NCI-H748 (cell line): ENCODE measurements around the gene P2RX6.

Experiments
- DNase-seq: peaks from one replicate; lab custom pipeline; 2025; ENCODE audit not compliant: unreplicated experiment; lab: John Stamatoyannopoulos, UW

Gene P2RX6

DNA sequence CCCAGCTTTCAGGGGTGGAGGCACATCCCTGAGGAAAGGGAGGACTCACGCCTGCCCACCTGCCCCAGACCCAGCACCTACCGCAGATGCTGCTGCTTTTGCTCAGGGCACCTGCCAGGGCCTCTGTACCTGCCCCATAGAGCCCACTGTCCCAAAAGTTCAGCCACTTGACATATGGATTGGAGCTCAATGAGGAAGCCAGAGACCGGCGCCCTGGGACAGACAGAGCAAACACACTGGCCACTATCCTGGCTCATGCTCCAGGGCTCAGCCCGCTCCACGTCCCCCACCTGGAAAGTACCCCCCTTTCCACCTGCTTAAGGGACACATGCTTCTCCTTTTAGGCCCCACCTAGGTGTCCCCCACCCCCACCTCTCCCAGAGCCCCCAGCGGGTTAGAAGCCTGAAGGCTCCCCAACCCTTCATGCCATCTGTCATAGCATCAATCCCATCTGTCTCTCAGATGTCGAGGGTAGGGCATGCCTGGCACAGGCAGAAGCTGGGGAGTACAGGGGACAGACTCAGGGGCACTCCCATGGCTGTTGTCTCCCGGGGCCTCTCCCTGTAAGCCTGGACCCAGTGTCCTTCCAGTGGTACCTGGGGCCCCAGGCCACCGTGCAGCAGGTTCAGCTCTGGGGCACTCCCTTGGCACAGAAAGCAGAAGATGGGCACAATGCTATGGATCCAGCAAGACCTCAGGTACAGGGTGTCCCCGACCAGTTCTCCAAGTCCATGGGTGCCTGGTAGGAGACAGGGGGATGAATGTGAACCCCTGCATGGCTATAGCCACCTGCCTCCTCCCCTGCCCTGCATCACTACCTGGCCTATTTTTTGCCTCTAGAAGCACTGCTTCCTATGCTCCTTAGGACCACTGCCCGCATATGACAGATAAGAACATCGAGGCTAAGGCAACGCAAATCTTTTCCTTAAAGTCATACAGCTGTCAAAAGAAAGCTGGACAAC is 2.2 kb upstream of the P2RX6 start:
- no peak for DNase-seq

DNA sequence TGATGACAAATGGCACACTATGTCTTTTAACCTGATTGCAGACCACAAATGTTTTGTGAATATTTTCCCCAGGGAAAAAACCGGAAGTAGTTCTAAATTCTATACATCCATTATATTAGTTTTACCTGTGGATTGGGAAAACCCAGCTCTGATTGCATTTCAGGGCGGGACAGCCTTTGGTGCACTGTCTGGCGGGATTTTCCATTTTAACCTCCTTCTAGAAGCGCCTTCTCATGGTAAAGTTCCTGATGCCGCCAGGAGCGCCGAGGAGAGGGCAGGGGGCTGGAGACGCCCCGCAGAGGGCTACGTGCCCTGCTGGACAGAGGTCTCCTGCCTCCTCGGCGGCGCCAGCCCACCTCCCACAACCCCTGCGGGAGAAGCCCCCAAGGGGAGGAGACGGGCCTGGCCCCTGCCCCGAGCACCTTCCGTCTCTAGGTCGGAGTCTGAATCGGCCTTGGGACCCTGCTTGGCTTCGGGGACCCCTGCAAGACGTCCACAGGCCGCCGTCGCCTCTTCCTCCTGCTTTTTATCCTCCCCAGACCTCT is 1.2 kb upstream of the P2RX6 start:
- DNase-seq = peak; percentile 43

DNA sequence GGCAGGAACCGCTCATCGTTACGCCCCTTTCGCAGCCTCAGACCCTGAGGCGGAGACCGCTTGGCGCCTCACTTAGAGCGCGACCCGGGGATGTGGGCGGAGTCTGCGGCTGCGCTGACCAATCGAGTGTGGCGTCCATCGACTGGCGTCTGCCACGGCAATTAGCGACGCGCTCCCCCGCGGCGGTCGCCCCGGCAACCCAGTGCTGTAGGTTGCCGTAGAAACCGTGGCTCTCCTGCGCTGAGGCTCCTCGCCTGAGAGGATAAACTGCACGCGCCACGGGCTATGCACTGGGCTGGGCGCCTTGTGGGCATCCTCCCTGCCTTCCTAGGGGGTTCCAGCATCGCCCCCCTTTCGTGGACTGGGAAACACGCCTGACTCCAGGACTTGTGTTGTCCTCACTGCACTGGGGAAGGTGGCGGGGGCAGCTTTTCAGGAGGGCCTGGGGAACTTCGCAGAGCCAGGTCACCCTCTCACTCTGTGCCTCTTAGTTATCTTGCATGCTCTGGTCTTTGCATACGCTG is 701 bp upstream of the P2RX6 start:
- peak; percentile 97 for DNase-seq

GRCh38 chr22:21015466-21016006 is 571 bp downstream of the P2RX6 start:
- DNase-seq = no peak

- no peak for DNase-seq
These were observed 1.9 kb downstream of the P2RX6 start for GRCh38 chr22:21016644-21017420.

- DNase-seq = no peak
These were observed 3.3 kb downstream of the P2RX6 start for GRCh38 chr22:21018314-21018713.

GRCh38 chr22:21020802-21021429 is 6.0 kb downstream of the P2RX6 start:
- peak; percentile 32 for DNase-seq

- no peak for DNase-seq
These were observed 7.5 kb downstream of the P2RX6 start for GRCh38 chr22:21022507-21022906.

- DNase-seq = no peak
These were observed 8.1 kb downstream of the P2RX6 start for GRCh38 chr22:21022955-21023614.

DNA sequence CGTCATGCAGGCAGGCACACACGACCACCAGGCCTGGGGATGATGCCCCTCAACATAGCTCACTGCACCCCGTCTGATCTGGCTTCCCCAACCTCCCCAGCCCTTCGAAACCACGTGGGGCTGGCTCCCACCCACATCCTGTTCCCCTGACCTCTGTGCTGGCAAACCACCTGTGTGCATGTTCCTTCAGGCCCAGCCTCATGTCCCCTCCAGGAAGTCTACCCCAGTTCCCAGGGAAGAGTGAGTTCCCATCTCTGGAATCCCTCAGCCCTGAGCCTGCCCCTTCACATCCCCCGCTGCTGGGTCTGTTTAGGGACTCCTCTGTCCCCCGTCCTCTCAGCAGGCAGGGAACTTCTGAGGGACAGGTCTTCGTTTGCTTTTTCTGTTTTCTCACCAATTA is 10.3 kb downstream of the P2RX6 start:
- no peak for DNase-seq

GRCh38 chr22:21025763-21026755 is 11.1 kb downstream of the P2RX6 start:
- no peak for DNase-seq

DNA sequence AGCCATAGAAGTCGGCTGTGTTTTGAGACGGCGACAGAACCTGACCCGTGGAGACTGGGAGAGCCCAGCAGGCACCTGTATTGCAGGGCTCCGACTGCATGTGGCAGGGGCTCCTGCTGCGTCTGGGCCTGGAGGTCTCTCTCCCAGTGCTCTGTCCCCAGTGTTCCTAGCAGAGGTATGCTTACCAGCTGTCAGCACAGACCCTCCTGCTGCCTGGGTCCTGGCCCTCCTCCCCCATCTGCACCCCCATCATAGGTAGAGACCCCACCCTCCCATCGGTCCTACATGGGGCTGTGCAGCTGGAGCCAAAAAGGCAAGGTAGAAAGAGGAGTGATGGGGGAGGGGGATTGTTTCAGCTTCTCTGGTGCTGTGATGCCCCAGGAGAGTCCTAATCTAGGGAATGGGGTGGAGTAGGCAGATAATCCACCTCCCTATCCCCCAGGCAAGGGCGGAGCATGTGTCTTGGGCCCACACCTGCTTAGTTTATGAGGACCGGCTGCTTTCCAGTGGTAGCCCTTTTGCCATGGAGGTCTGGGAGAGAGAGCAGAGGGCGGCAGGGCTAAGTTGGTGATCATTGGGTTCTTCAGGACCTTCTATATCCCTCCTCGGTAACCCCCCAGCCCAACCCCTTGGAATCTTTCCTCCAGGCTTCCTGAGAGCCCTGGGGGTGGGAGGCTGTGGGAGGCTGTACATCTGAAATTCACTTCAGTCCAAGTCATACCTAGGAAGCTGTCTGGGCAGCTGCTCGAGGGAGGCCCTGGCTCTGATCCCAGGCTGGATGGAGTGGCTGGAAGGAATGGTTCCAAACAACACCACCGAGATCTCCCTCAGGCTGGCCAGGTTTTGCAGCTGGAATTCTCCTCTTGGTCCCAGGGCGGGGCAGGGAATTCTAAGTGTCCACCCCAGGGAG is 12.1 kb downstream of the P2RX6 start:
- no peak for DNase-seq

DNA sequence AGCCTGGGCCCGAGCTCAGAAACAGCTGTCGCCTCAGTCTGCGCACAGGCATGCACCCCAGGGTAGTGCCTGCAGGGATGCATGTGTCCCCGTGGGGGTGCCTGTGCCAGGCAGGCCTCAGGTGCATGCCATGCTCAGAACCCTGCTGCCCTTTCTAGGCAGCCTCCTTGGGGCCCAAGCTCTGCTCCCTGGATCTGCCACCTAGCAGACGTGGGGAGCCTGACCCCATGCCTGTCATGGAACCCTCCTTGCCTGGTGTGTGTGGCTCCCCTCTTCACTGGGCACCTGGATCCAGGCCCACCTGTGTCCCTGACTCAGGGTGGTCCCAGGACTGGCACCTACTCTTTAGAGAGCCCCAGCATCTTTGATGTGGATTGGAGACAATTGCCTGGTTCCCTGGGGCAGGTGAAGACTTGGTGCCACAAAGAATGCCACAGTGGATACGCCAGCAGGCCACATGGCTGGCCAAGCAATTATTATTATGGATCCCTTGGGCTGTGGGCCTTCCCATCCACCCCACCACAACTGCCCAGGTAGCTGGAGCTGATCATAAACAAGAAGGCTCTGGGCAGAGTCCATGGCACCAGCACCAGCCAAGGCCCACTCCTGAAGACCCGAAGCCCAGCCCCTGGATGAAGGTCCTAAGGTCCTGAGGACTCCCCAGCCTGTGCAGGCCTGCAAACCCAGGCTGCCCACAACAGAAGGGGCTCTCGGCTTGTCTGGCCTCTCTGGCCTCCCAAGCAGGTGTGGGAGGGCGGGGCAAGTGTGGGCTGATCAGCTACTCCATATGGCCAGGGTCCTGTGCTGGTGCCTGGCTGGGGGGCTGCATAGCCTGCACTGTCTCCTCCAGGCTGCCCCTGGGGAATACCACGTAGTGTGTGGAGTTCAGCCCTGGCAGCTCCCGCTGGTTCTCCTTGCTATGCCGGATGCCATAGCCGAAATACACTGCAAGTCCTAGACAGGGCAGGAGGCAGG is 13.6 kb downstream of the P2RX6 start:
- DNase-seq = no peak

GRCh38 chr22:21029486-21030025 is 14.6 kb downstream of the P2RX6 start:
- no peak for DNase-seq

GRCh38 chr22:21030032-21030431 is 15.1 kb downstream of the P2RX6 start:
- DNase-seq = no peak
